ENCODE data around the gene NOSIP.
"Not testable (repeated sequence)": the region's sequence is repeated elsewhere in the genome, so short reads cannot be mapped to it uniquely, and the experiment has no call there.

The NOSIP gene

DNA sequence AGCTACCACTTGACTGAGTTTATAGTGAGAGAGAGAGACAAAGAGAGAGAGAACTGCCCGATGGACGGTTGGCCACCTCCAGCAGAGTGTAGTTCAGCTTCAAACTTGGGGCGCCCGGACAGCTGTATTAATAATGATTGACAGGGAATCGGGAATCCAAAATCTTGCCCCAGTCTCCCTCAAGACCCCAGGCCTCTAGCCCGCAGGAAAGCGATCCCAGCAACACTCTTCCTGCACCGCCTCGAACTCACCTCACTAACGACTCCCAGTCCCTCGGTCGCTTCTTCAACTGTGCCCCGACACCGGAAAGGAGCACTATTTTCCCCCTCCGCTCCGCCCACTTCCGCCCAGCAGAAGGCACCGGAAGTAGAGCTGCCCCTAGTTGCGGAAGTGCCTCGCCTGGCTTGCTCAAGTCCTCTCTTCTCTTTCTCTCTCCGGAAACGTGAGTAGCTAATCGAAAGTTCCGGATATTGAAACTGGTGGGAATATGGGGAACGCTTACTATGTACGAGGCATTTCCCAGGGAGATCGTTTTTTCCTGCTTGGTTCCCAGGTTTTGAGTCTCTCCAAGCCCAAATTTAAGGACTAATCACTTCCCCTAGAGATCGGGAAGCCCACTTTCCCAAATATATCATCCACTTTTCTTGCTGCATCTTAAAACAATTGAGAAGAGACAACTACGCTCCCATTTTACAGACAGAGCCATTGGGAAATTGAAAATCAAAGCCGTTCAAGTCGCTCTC, at the start of gene NOSIP:
TSS of gene NOSIP (minus strand) at position 293 of the 743 bp plus-strand sequence. CDS start 19,865 bp downstream, outside the sequence.
- FAIRE-seq (peak; percentile 32), DNase-seq (ENCODE audit: low spot score) (peak; percentile 93)

DNA sequence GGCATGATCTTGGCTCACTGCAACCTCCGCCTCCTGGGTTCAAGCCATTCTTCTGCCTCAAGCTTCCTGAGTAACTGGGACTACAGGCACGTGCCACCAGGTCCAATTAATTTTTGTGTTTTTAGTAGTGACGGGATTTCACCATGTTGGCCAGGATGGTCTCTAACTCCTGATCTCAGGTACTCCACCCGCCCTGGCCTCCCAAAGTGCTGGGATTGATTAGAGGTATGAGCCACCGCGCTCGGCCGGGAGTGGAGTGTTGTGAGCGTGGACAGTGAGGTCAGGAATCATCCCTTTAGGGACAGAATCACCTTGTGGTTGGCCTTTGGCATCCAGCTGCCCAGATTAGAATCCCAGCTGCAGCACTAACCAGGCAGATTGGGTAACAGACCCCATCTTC, 49.3 kb upstream of the NOSIP start:
- DNase-seq (ENCODE audit: low spot score) (no peak), FAIRE-seq (no peak)

DNA sequence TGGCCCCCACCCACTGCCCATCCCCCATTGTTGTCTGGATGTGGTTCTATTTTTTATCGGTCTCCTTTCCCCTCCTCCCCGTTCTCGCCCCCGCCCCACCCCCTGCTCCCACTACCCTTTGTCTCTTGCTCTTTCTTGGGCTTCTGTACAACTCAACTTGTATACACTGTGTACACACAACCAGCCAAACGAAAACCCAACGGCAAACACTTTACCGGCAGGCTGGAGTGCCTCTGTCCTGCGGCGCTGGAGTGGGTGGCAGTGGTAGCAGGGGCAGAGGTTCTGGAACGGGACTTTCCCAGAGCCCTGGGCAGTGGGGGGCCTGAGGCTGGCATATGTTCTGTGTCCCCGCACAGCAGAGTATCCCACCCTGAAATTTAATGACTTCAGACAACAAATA, 45.9 kb upstream of the NOSIP start:
- FAIRE-seq (no peak), DNase-seq (ENCODE audit: low spot score) (no peak)

DNA sequence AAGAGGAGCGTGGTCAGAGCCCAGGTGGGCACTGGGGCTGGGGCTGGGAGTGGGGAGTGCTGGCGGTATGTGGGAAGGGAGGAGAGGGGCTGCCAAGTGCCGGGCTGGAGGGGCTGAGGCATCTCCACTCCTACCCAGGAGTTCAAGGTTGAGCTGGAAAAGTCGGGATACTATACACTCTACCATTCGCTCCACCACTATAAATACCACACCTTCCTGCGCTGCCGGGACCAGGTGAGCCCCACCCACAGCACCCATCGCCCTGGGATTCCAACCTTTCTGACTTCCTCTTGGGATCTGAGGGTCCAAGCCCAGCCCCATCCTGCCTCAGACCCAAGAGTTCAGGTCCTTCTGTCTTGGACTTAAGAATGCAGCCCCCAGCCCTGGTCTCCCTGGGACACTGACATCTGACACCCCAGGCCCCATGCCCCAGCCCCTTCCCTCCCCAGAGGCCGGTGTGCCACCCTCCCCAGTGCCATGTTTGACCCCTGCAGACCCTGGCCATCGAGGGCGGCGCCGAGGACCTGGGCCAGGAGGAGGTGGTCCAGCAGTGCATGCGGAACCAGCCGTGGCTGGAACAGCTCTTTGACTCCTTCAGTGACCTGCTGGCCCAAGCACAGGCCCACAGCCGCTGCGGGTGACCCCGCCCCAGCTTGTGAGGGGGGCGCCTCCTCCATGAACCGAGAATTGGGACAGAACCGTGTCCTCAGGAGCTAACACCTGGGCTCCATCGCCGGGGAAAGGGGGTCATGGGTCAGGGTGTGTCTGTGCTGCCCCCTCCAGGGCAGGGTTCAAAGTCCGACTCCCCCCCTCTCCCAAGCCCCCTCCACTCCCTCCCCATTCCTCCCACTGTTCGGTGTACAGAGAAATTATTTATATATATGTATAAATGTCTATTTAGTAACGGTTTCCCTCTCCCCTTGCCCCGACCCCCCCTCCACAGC, 44.9 kb upstream of the NOSIP start:
- DNase-seq (ENCODE audit: low spot score), result no peak
- FAIRE-seq, result no peak

- FAIRE-seq; DNase-seq (ENCODE audit: low spot score): not testable (repeated sequence)
Observed at GRCh38 chr19:49617860-49618259, 37.5 kb upstream of the NOSIP start.

- FAIRE-seq, result no peak
- DNase-seq (ENCODE audit: low spot score), result no peak
Observed at GRCh38 chr19:49616945-49617344, 36.6 kb upstream of the NOSIP start.

DNA sequence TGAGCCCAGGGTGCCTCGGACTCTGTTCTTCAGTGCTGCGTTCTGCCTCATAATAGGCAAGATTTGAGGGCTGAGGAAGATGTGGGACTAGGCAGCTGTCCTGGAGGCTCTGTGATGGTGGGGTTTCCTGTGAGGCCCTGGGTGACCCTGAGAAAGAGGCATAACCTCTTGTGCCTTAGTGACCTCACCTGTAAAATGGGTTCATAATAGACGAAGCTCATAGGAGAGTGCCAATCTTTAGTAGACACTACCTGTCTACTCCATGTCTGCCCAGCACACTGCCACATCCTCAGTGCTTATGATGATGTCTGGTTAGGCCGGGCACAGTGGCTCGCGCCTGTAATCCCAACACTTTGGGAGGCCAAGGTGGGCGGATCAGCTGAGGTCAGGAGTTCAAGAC, 36.2 kb upstream of the NOSIP start:
- FAIRE-seq, result no peak
- DNase-seq (ENCODE audit: low spot score), result no peak

GRCh38 chr19:49615861-49616260, 35.5 kb upstream of the NOSIP start:
- no peak for DNase-seq (ENCODE audit: low spot score)
- FAIRE-seq, result no peak

- DNase-seq (ENCODE audit: low spot score) (no peak), FAIRE-seq (no peak)
Observed at GRCh38 chr19:49614096-49614833, 33.9 kb upstream of the NOSIP start.

GRCh38 chr19:49613374-49613773, 33.0 kb upstream of the NOSIP start:
- DNase-seq (ENCODE audit: low spot score) (no peak), FAIRE-seq (no peak)

- FAIRE-seq, result no peak
- no peak for DNase-seq (ENCODE audit: low spot score)
Observed at GRCh38 chr19:49609499-49610092, 29.2 kb upstream of the NOSIP start.

DNA sequence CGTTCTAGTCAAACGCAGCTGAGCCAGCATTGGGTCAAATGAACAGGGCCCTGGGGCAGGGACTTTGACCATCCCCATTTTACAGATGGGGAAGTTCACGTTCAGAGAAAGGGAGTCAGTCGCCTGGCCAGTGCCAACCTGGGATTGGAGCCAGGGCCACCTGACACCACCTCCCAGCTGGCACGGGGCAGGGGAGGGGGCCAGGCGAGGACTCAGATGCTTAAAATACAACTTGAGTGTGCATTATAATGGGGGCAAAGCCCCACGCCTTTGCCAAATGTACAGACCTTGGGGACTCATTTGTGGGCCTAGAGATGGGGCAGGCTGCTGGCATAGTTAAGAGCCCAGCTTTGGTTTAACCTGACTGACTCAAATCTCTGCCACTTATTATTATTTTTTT, 25.2 kb upstream of the NOSIP start:
- FAIRE-seq (no peak), DNase-seq (ENCODE audit: low spot score) (no peak)

GRCh38 chr19:49602806-49603205, 22.4 kb upstream of the NOSIP start:
- DNase-seq (ENCODE audit: low spot score) (no peak), FAIRE-seq (no peak)

DNA sequence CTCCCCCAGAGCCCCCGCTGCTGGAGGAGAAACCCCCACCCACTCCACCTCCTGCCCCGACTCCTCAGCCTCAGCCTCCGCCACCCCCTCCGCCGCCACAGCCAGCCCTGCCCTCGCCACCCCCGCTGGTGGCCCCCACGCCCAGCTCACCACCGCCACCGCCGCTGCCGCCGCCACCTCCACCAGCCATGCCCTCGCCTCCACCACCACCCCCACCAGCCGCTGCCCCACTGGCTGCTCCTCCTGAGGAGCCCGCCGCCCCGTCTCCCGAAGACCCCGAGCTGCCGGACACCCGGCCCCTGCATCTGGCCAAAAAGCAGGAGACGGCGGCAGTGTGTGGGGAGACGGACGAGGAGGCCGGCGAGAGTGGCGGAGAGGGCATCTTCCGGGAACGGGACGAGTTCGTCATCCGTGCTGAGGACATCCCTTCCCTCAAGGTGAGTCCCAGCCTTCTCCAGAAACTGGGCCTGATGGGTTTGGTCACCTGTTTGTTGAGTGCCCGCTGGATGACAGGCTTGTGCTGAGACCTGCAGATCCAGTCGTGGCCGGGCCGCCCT, 21.2 kb upstream of the NOSIP start:
- DNase-seq (ENCODE audit: low spot score) (no peak), FAIRE-seq (no peak)

DNA sequence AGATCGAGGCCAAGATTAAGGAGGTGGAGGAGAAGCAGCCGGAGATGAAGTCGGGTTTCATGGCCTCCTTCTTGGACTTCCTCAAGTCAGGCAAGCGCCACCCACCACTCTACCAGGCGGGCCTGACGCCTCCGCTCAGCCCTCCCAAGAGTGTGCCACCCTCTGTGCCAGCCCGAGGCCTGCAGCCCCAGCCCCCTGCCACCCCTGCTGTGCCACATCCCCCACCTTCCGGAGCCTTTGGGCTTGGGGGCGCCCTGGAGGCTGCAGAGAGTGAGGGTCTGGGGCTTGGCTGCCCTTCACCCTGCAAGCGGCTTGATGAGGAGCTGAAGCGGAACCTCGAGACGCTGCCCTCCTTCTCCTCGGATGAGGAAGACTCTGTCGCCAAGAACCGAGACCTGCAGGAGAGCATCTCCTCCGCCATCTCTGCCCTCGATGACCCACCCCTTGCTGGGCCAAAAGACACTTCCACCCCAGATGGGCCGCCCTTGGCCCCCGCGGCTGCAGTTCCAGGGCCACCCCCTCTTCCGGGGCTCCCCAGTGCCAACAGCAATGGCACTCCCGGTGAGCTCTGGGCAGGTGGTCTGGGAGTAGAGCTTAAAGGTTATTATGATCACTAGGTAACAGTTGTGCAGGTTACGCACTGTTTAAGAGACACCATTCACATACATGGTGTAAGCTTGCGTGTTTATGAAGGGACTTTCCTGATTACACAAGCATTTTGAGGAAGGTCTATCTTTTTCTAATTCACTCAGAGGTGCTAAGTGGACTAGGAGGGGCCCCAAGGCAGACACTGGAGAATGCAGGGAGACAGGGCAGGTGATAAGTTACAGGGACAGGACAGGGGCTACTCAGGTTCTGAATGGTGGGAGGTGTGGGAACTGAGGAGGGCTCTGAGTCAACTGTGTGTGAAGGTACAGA, 19.3 kb upstream of the NOSIP start:
- DNase-seq (ENCODE audit: low spot score) (no peak), FAIRE-seq (no peak)

DNA sequence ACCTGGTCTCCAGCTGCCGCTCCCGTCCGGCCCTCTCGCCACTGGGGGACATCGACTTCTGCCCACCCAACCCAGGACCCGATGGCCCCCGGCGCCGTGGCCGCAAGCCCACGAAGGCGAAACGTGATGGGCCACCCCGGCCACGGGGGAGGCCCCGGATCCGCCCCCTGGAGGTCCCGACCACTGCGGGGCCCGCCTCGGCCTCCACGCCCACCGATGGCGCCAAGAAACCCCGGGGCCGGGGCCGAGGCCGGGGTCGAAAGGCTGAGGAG, 17.3 kb upstream of the NOSIP start:
- DNase-seq (ENCODE audit: low spot score) (no peak), FAIRE-seq (no peak)

DNA sequence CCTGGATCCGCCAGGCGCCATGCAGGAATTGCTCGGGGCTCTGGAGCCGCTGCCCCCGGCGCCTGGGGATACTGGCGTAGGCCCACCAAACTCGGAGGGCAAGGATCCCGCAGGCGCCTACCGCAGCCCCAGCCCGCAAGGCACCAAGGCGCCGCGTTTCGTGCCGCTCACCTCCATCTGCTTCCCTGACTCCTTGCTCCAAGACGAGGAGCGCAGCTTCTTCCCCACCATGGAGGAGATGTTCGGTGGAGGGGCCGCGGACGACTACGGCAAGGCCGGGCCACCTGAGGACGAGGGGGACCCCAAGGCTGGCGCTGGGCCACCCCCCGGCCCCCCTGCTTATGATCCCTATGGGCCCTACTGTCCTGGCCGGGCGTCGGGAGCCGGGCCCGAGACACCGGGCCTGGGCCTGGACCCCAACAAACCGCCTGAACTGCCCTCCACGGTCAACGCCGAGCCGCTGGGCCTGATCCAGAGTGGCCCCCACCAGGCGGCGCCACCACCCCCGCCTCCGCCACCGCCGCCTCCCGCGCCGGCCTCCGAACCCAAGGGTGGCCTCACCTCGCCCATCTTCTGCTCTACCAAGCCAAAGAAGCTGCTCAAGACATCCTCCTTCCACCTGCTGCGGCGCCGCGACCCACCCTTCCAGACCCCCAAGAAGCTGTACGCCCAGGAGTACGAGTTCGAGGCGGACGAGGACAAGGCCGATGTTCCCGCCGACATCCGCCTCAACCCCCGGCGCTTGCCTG, 16.8 kb upstream of the NOSIP start:
- FAIRE-seq, result no peak
- DNase-seq (ENCODE audit: low spot score), result no peak

- FAIRE-seq, result no peak
Observed at GRCh38 chr19:49596407-49596806, 16.1 kb upstream of the NOSIP start.

DNA sequence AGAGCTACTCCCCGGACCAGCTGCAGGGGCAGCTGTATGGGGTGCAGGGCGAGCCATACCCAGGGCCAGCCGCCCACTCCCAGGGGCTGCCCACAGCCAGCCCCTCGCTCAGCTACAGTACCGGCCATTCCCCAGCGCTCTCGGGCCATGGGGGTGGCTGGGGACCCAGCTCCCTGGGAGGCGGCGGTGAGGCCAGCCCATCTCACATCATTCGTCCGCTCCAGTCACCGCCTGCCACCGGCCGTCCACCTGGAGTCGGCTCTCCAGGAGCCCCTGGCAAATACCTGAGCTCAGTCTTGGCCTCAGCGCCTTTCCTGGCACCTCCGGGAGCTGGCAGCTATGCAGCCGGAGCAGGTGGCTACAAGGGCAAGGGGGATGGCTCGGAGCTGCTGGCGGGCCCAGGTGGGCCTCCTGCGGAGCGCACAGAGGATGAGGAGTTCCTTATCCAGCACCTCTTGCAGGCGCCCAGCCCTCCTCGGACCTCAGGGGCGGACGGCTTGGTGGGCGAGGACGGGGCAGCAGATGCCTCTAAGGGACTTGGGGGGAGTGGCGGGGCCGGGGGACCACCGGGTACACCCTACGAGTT, 15.6 kb upstream of the NOSIP start:
- DNase-seq (ENCODE audit: low spot score) (no peak), FAIRE-seq (no peak)

More at GRCh38 chr19:49596407-49596806, 16.1 kb upstream of the NOSIP start:
- no peak for DNase-seq (ENCODE audit: low spot score)
